HEK293 (cell line): Measurements from ENCODE around the gene CRIP1.

ENCODE experiments used
- EGR2 ChIP-seq: fragments of 450-650 bp; formaldehyde crosslinking; IDR thresholded peaks from 2 replicates; pipeline ENCODE4 v1.5.1; 2016; ENCODE audit warnings: low read depth, missing biosample characterization, missing genetic modification characterization
- GLI2 ChIP-seq: fragments of 450-650 bp; formaldehyde crosslinking; IDR thresholded peaks from 2 replicates; pipeline ENCODE4; 2017; ENCODE audit warnings: missing biosample characterization, missing genetic modification characterization, low read depth, borderline replicate concordance
- GLIS2 ChIP-seq: fragments of 450-650 bp; formaldehyde crosslinking; IDR thresholded peaks from 2 replicates; pipeline ENCODE4 v1.5.1; 2016; ENCODE audit warnings: missing biosample characterization, missing genetic modification characterization
- HOXD13 ChIP-seq: sonication (generic); formaldehyde crosslinking; IDR thresholded peaks from 2 replicates; pipeline ENCODE4 v1.8.0; 2022; ENCODE audit warnings: missing genetic modification reagents, borderline replicate concordance
- KLF8 ChIP-seq: fragments of 450-650 bp; formaldehyde crosslinking; IDR thresholded peaks from 2 replicates; pipeline ENCODE4 v1.5.1; 2016; ENCODE audit warnings: missing biosample characterization, missing genetic modification characterization
- KLF9 ChIP-seq: fragments of 450-650 bp; formaldehyde crosslinking; IDR thresholded peaks from 2 replicates; pipeline ENCODE4 v1.5.1; 2016; ENCODE audit warnings: missing biosample characterization, missing genetic modification characterization, low read depth
- WT1 ChIP-seq: fragments of 450-650 bp; formaldehyde crosslinking; IDR thresholded peaks from 2 replicates; pipeline ENCODE4 v1.5.1; 2016; ENCODE audit warnings: missing biosample characterization, missing genetic modification characterization
- ZFHX2 ChIP-seq: fragments of 450-650 bp; formaldehyde crosslinking; conservative IDR thresholded peaks from 2 replicates; pipeline ENCODE4 v1.5.1; 2016; ENCODE audit warnings: missing biosample characterization, missing genetic modification characterization
- ZNF175 ChIP-seq: fragments of 450-650 bp; formaldehyde crosslinking; IDR thresholded peaks from 2 replicates; pipeline ENCODE4 v1.5.1; 2016; ENCODE audit warnings: missing biosample characterization, missing genetic modification characterization
- ZNF266 ChIP-seq: fragments of 450-650 bp; formaldehyde crosslinking; IDR thresholded peaks from 2 replicates; pipeline ENCODE4 v1.5.1; 2016; ENCODE audit warnings: missing biosample characterization, missing genetic modification characterization, low read depth
- ZNF274 ChIP-seq, 2 experiments: fragments of 200-500 bp in 1 of 2; fragments of 450-650 bp in 1 of 2; sonication (Bioruptor generic) in 1 of 2; formaldehyde crosslinking in 1 of 2; IDR thresholded peaks; 2 replicates each; pipeline versions ENCODE4 v1.5.1 to v1.6.1; 2014 to 2016; ENCODE audit warnings: borderline replicate concordance in 1 of 2, inconsistent platforms in 1 of 2, low read length in 1 of 2, missing biosample characterization in 1 of 2, missing genetic modification characterization in 1 of 2
- ZNF416 ChIP-seq: fragments of 450-650 bp; formaldehyde crosslinking; IDR thresholded peaks from 2 replicates; pipeline ENCODE4 v1.5.1; 2016; ENCODE audit warnings: missing biosample characterization, missing genetic modification characterization
- ZNF433 ChIP-seq: fragments of 450-650 bp; formaldehyde crosslinking; IDR thresholded peaks from 2 replicates; pipeline ENCODE4 v1.5.1; 2016; ENCODE audit warnings: missing biosample characterization, missing genetic modification characterization, low read depth
- ZNF514 ChIP-seq: fragments of 450-650 bp; formaldehyde crosslinking; IDR thresholded peaks from 2 replicates; pipeline ENCODE4 v1.5.1; 2016; ENCODE audit warnings: missing biosample characterization, missing genetic modification characterization
- ZNF585B ChIP-seq: fragments of 450-650 bp; formaldehyde crosslinking; IDR thresholded peaks from 2 replicates; pipeline ENCODE4 v1.5.1; 2016; ENCODE audit warnings: missing biosample characterization, missing genetic modification characterization
- ZNF623 ChIP-seq: fragments of 450-650 bp; formaldehyde crosslinking; IDR thresholded peaks from 2 replicates; pipeline ENCODE4 v1.5.1; 2016; ENCODE audit warnings: missing biosample characterization, missing genetic modification characterization
- ZNF624 ChIP-seq: fragments of 450-650 bp; formaldehyde crosslinking; IDR thresholded peaks from 2 replicates; pipeline ENCODE4 v1.5.1; 2017; ENCODE audit warnings: missing biosample characterization, missing genetic modification characterization
- ZNF660 ChIP-seq: fragments of 450-650 bp; IDR thresholded peaks from 2 replicates; pipeline ENCODE4 v1.5.1; 2018; ENCODE audit warnings: missing biosample characterization, mild to moderate bottlenecking, missing genetic modification characterization
- ZNF664 ChIP-seq: fragments of 450-650 bp; formaldehyde crosslinking; IDR thresholded peaks from 2 replicates; pipeline ENCODE4 v1.5.1; 2016; ENCODE audit warnings: missing biosample characterization, missing genetic modification characterization
- TF ChIP-seq, protein P1 (sequence below): IDR thresholded peaks from 2 replicates; pipeline ENCODE4 v1.6.1; 2011; ENCODE audit warnings: mild to moderate bottlenecking, low read depth, low read length, borderline replicate concordance
- TF ChIP-seq, protein P2 (sequence below): fragments of 450-650 bp; formaldehyde crosslinking; IDR thresholded peaks from 2 replicates; pipeline ENCODE4 v1.5.1; 2016; ENCODE audit warnings: missing biosample characterization, missing genetic modification characterization
- TF ChIP-seq, protein P3 (sequence below): fragments of 450-650 bp; formaldehyde crosslinking; IDR thresholded peaks from 2 replicates; pipeline ENCODE4 v1.5.1; 2017; ENCODE audit warnings: missing biosample characterization, missing genetic modification characterization
- TF ChIP-seq, protein P4 (sequence below): fragments of 450-650 bp; formaldehyde crosslinking; IDR thresholded peaks from 2 replicates; pipeline ENCODE4 v1.5.1; 2017; ENCODE audit warnings: missing biosample characterization, mild to moderate bottlenecking, missing genetic modification characterization, moderate library complexity
- TF ChIP-seq, protein P5 (sequence below): fragments of 450-650 bp; formaldehyde crosslinking; IDR thresholded peaks from 2 replicates; pipeline ENCODE4 v1.5.1; 2016; ENCODE audit warnings: missing biosample characterization, missing genetic modification characterization
- TF ChIP-seq, protein P6 (sequence below): fragments of 450-650 bp; formaldehyde crosslinking; IDR thresholded peaks from 2 replicates; pipeline ENCODE4 v1.5.1; 2016; ENCODE audit warnings: missing biosample characterization, missing genetic modification characterization
- TF ChIP-seq, protein P7 (sequence below): fragments of 450-650 bp; formaldehyde crosslinking; IDR thresholded peaks from 2 replicates; pipeline ENCODE4 v1.5.1; 2016; ENCODE audit warnings: missing biosample characterization, missing genetic modification characterization
- TF ChIP-seq, protein P8 (sequence below): fragments of 450-650 bp; formaldehyde crosslinking; IDR thresholded peaks from 2 replicates; pipeline ENCODE4 v1.5.1; 2016; ENCODE audit warnings: missing biosample characterization, missing genetic modification characterization

CRIP1 gene

DNA sequence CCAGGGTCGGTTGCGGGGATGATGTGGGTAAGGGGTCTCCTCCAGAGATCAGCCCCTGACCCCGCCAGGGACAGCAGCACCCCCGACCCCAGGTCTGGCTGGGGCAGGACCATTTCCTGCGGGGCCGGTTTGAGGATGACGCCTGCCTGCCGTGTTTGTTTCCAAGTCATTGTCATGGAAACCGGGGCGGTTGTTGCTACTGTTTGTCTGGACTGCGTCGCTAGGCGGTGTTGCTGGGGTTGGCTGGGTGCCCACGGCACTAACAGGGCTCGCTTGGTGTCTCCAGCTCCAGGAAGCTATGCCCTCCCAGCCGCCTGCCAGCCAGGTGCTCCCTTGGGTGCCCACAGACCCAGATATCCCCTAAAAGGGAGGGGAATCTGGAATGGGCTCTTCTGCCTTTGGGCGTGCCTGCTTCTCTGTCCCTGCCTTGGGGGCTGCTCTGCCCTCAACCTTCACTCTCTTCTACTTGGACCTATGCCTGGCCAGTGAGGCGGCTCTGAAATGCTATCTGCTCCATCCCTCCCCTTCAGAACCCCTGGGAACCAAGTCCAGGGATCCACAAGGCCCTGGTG lies 4.7 kb upstream of the CRIP1 start (continued):
- TF ChIP-seq GLI2 (tag by site-specific recombination) (no peak), EGR2 (no peak), ZNF433 (tag by site-specific recombination) (no peak), ZNF175 (tag by site-specific recombination) (no peak), ZNF664 (tag by site-specific recombination) (no peak), ZNF514 (tag by site-specific recombination) (no peak), ZNF624 (no peak), ZNF623 (tag by site-specific recombination) (no peak), HOXD13 (CRISPR knock-in tag) (no peak), KLF9 (no peak), ZNF660 (tag by site-specific recombination) (peak; percentile 17; the same call in 1 of the 2 replicates), ZNF266 (tag by site-specific recombination) (no peak; the same call in 1 of the 2 replicates), ZNF274 (IDR thresholded peaks at IDR 0.05; ENCODE audit: low read length) (no peak), ZNF274 (tag by site-specific recombination; IDR thresholded peaks at IDR 0.05; ENCODE audit: borderline replicate concordance) (no peak), KLF8 (tag by site-specific recombination) (peak; percentile 85), ZNF585B (tag by site-specific recombination) (no peak), GLIS2 (tag by site-specific recombination) (no peak), ZNF416 (tag by site-specific recombination) (no peak), ZFHX2 (tag by site-specific recombination) (no peak), WT1 (tag by site-specific recombination) (peak; percentile 47)
- TF ChIP-seq, protein P1, sequence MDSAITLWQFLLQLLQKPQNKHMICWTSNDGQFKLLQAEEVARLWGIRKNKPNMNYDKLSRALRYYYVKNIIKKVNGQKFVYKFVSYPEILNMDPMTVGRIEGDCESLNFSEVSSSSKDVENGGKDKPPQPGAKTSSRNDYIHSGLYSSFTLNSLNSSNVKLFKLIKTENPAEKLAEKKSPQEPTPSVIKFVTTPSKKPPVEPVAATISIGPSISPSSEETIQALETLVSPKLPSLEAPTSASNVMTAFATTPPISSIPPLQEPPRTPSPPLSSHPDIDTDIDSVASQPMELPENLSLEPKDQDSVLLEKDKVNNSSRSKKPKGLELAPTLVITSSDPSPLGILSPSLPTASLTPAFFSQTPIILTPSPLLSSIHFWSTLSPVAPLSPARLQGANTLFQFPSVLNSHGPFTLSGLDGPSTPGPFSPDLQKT, result no peak
- TF ChIP-seq, protein P2, sequence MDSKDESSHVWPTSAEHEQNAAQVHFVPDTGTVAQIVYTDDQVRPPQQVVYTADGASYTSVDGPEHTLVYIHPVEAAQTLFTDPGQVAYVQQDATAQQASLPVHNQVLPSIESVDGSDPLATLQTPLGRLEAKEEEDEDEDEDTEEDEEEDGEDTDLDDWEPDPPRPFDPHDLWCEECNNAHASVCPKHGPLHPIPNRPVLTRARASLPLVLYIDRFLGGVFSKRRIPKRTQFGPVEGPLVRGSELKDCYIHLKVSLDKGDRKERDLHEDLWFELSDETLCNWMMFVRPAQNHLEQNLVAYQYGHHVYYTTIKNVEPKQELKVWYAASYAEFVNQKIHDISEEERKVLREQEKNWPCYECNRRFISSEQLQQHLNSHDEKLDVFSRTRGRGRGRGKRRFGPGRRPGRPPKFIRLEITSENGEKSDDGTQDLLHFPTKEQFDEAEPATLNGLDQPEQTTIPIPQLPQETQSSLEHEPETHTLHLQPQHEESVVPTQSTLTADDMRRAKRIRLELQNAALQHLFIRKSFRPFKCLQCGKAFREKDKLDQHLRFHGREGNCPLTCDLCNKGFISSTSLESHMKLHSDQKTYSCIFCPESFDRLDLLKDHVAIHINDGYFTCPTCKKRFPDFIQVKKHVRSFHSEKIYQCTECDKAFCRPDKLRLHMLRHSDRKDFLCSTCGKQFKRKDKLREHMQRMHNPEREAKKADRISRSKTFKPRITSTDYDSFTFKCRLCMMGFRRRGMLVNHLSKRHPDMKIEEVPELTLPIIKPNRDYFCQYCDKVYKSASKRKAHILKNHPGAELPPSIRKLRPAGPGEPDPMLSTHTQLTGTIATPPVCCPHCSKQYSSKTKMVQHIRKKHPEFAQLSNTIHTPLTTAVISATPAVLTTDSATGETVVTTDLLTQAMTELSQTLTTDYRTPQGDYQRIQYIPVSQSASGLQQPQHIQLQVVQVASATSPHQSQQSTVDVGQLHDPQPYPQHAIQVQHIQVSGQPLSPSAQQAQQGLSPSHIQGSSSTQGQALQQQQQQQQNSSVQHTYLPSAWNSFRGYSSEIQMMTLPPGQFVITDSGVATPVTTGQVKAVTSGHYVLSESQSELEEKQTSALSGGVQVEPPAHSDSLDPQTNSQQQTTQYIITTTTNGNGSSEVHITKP (tag by site-specific recombination), result peak; percentile 84
- TF ChIP-seq, protein P3, sequence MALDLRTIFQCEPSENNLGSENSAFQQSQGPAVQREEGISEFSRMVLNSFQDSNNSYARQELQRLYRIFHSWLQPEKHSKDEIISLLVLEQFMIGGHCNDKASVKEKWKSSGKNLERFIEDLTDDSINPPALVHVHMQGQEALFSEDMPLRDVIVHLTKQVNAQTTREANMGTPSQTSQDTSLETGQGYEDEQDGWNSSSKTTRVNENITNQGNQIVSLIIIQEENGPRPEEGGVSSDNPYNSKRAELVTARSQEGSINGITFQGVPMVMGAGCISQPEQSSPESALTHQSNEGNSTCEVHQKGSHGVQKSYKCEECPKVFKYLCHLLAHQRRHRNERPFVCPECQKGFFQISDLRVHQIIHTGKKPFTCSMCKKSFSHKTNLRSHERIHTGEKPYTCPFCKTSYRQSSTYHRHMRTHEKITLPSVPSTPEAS (tag by site-specific recombination), result no peak
- TF ChIP-seq, protein P4, sequence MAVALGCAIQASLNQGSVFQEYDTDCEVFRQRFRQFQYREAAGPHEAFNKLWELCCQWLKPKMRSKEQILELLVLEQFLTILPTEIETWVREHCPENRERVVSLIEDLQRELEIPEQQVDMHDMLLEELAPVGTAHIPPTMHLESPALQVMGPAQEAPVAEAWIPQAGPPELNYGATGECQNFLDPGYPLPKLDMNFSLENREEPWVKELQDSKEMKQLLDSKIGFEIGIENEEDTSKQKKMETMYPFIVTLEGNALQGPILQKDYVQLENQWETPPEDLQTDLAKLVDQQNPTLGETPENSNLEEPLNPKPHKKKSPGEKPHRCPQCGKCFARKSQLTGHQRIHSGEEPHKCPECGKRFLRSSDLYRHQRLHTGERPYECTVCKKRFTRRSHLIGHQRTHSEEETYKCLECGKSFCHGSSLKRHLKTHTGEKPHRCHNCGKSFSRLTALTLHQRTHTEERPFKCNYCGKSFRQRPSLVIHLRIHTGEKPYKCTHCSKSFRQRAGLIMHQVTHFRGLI (tag by site-specific recombination), result no peak
- TF ChIP-seq, protein P5, sequence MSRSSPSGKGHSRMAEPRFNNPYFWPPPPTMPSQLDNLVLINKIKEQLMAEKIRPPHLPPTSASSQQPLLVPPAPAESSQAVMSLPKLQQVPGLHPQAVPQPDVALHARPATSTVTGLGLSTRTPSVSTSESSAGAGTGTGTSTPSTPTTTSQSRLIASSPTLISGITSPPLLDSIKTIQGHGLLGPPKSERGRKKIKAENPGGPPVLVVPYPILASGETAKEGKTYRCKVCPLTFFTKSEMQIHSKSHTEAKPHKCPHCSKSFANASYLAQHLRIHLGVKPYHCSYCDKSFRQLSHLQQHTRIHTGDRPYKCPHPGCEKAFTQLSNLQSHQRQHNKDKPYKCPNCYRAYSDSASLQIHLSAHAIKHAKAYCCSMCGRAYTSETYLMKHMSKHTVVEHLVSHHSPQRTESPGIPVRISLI, result no peak
- TF ChIP-seq, protein P6, sequence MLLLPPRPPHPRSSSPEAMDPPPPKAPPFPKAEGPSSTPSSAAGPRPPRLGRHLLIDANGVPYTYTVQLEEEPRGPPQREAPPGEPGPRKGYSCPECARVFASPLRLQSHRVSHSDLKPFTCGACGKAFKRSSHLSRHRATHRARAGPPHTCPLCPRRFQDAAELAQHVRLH (tag by site-specific recombination), result no peak
- TF ChIP-seq, protein P7, sequence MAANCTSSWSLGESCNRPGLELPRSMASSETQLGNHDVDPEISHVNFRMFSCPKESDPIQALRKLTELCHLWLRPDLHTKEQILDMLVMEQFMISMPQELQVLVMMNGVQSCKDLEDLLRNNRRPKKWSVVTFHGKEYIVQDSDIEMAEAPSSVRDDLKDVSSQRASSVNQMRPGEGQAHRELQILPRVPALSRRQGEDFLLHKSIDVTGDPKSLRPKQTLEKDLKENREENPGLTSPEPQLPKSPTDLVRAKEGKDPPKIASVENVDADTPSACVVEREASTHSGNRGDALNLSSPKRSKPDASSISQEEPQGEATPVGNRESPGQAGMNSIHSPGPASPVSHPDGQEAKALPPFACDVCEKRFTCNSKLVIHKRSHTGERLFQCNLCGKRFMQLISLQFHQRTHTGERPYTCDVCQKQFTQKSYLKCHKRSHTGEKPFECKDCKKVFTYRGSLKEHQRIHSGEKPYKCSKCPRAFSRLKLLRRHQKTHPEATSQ (tag by site-specific recombination), result no peak
- TF ChIP-seq, protein P8, sequence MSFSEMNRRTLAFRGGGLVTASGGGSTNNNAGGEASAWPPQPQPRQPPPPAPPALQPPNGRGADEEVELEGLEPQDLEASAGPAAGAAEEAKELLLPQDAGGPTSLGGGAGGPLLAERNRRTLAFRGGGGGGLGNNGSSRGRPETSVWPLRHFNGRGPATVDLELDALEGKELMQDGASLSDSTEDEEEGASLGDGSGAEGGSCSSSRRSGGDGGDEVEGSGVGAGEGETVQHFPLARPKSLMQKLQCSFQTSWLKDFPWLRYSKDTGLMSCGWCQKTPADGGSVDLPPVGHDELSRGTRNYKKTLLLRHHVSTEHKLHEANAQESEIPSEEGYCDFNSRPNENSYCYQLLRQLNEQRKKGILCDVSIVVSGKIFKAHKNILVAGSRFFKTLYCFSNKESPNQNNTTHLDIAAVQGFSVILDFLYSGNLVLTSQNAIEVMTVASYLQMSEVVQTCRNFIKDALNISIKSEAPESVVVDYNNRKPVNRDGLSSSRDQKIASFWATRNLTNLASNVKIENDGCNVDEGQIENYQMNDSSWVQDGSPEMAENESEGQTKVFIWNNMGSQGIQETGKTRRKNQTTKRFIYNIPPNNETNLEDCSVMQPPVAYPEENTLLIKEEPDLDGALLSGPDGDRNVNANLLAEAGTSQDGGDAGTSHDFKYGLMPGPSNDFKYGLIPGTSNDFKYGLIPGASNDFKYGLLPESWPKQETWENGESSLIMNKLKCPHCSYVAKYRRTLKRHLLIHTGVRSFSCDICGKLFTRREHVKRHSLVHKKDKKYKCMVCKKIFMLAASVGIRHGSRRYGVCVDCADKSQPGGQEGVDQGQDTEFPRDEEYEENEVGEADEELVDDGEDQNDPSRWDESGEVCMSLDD (tag by site-specific recombination), result 0 out of 2 replicates have a peak, but pooled peaks have one; percentile 2
